Uterus (tissue), 2 donors: ENCODE results near the gene DPP10.

Experiments used
- POLR2A ChIP-seq, 2 donors: fragments of 450-650 bp; IDR thresholded peaks; one replicate each; pipeline ENCODE4 v1.6.1; 2016; ENCODE audit warnings: antibody characterized with exemption in 2 of 2, mild to moderate bottlenecking in 1 of 2, moderate library complexity in 1 of 2
- TF ChIP-seq, protein P1 (sequence below), 4 experiments: fragments of 200-600 bp in 2 of 4; fragments of 450-650 bp in 2 of 4; sonication (generic) in 2 of 4; IDR thresholded peaks; one replicate each; pipeline ENCODE4 v1.5.1; 2016 to 2019; ENCODE audit warnings: antibody characterized with exemption in 4 of 4, mild to moderate bottlenecking in 2 of 4, moderate library complexity in 1 of 4

DNA sequence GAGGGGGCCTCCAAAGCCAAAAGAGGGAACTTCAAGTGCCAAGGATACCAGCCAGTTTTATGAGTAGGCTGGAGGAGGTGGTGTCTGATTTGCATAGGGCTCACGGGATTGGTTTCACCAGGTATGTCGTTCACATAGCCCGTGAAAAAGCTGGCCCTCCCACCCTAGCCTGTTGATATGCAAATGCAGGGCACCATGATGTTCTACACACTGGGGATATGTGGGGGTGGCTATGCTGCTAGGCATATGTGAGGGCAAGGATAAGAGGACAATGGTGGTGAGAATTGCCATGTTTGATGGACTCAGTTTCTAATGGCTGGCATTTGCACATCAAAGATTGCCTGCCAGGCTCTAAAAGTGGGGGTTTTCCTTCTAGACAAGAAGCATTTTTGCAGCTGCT is 378.6 kb downstream of the DPP10 start:
- TF ChIP-seq, protein P1, sequence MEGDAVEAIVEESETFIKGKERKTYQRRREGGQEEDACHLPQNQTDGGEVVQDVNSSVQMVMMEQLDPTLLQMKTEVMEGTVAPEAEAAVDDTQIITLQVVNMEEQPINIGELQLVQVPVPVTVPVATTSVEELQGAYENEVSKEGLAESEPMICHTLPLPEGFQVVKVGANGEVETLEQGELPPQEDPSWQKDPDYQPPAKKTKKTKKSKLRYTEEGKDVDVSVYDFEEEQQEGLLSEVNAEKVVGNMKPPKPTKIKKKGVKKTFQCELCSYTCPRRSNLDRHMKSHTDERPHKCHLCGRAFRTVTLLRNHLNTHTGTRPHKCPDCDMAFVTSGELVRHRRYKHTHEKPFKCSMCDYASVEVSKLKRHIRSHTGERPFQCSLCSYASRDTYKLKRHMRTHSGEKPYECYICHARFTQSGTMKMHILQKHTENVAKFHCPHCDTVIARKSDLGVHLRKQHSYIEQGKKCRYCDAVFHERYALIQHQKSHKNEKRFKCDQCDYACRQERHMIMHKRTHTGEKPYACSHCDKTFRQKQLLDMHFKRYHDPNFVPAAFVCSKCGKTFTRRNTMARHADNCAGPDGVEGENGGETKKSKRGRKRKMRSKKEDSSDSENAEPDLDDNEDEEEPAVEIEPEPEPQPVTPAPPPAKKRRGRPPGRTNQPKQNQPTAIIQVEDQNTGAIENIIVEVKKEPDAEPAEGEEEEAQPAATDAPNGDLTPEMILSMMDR (IDR thresholded peaks at IDR 0.05) = no peak
- no peak for TF ChIP-seq POLR2A (IDR thresholded peaks at IDR 0.05)
